ENCODE measurements around the gene SDK1.

DNA sequence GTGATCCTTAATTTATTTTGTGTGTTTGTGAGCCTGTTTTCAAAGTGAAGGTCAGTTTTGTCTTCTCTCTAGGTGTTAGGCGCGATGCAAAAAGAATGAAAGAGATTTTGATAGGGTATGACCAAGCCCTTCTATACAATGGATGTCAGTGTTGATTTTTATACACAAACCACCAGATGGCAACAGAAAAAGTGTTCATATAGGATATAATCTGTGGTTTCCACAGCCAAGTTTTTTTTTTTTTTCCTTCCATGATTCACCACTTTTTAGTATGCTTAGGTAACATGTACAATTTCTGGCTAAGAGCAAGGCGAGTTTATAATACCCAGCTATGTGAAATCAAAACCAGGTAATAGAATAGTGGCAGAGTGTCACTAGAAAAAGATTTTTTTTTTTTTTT, 8.1 kb downstream of the SDK1 start:
- TF ChIP-seq POLR2A (IDR thresholded peaks at IDR 0.05; ENCODE audit: low read length) (no peak), GATA1 (IDR thresholded peaks at IDR 0.05; ENCODE audit: low read depth, low read length) (no peak)
